HG03159 (cell line): Measurements from ENCODE around the gene XPC.

ENCODE experiments used
- ATAC-seq: cut with Tn5 transposase; IDR thresholded peaks from one replicate; pipeline ENCODE4 v1.9.1; 2021; ENCODE audit warnings: mild to moderate bottlenecking, moderate library complexity; ENCODE audit not compliant: unreplicated experiment

Gene XPC

GRCh38 chr3:14150078-14150477 lies 28.3 kb downstream of the XPC start:
- no peak for ATAC-seq

GRCh38 chr3:14148041-14148985 lies 30.1 kb downstream of the XPC start:
- no peak for ATAC-seq

- ATAC-seq = no peak
Measured at GRCh38 chr3:14147617-14148016, 30.8 kb downstream of the XPC start.

GRCh38 chr3:14147066-14147435 lies 31.4 kb downstream of the XPC start:
- ATAC-seq = no peak

DNA sequence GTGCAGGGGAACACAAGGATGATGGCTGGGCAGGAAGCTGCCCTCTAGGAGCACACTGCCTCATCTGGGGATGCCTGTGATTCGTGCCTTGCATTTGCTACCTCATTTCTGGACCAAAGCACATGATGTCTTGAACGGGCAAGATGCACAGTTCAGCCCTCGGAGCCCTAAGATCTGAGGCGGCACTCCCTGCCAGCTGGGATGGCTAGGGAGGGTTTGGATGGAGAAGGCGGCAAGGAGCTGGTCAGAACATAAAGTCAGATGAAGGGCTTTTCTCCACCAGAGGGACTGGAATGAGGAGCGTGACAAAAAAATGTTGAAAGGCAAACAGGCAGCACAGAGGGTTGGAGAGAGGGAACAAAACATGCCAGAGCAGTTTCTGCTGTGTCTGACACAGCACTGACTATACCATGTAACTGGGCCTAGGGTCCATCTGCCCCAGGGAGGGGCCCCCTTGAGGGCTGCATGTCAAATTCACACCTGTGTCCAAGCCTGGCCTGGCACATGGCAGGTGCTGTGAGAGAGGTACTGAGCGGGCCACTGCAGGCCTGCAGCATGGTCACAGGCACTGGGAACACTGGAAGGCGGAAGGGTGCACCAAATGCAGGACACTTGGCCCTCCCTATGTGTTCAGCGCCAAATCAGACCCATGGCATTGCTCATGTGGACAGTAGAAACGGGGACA lies 31.9 kb downstream of the XPC start:
- no peak for ATAC-seq

DNA sequence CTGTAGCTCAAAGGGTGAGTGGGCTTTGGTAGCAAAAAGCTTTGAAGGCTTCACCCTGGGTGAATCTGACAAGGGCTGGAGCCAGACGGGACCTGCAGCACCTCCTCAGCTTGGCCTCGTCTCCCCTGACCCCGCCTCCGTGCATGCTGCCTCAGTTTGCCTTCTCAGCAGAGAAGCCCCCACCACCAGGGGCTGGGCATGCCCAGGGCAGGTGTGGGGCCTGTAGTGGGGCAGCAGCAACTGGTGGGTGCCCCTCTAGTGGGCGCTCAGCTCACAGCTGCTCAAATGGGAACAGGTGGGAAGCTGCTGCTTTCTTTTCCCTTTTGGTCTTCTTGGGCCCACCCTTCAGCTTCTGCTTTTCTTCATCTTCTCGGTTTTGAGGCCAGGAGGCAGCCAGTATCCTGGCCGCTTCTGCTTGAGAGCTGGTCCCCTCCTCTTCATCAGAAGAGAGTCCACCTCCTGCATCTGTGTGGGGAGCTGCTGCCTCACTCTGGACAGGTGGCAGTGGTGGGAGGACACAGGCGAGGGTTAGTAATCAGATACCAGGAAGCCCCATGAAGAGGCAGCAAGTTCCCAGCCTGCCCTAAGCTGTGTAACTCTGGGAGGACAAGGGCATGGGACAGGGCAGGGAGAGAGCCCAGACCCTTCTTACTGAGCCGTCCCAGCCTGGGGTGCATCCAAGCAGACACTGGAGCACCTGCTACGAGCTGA lies 32.6 kb downstream of the XPC start:
- no peak for ATAC-seq

GRCh38 chr3:14145236-14145635 lies 33.2 kb downstream of the XPC start:
- no peak for ATAC-seq

DNA sequence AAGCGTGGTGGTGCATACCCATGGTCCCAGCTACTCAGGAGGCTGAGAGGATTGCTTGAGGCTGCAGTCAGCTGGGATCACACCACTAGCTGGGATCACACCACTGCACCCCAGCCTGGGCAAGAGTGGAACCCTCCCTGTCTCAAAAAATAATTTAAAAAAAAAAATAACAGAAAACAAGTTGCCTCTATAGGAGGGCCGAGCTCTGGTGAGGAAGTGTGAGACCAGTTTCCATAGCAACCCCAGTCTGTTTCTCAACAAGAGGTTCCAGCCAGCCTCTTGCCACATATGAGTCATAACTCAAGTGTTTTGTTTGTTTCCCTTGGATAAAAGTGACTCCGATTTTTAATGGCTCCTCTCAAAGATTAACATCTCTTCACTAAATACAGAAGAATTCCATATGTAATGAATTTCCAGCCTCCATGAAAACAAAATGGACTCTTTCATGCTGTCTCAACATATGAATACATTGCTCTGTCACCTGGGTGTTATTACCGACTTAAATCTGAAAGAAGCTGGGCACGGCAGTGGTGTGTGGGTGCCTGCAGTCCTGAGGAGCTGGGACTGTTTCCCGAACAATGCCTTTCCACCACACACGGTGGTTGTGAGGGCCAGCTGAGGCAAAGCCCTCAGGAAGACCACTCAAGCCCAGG lies 33.9 kb downstream of the XPC start:
- peak; percentile 93 for ATAC-seq

- ATAC-seq = no peak
Measured at GRCh38 chr3:14143271-14144225, 34.9 kb downstream of the XPC start.

- ATAC-seq = no peak
Measured at GRCh38 chr3:14142567-14143270, 35.7 kb downstream of the XPC start.

DNA sequence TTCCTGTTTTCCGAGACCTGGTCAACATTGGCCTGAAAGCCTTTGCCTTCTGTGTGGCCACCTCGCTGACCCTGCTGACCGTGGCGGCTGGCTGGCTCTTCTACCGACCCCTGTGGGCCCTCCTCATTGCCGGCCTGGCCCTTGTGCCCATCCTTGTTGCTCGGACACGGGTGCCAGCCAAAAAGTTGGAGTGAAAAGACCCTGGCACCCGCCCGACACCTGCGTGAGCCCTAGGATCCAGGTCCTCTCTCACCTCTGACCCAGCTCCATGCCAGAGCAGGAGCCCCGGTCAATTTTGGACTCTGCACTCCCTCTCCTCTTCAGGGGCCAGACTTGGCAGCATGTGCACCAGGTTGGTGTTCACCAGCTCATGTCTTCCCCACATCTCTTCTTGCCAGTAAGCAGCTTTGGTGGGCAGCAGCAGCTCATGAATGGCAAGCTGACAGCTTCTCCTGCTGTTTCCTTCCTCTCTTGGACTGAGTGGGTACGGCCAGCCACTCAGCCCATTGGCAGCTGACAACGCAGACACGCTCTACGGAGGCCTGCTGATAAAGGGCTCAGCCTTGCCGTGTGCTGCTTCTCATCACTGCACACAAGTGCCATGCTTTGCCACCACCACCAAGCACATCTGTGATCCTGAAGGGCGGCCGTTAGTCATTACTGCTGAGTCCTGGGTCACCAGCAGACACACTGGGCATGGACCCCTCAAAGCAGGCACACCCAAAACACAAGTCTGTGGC lies 36.6 kb downstream of the XPC start:
- no peak for ATAC-seq

GRCh38 chr3:14141144-14141543 lies 37.3 kb downstream of the XPC start:
- ATAC-seq = no peak

GRCh38 chr3:14140668-14141067 lies 37.7 kb downstream of the XPC start:
- ATAC-seq = no peak

GRCh38 chr3:14139771-14140170 lies 38.6 kb downstream of the XPC start:
- ATAC-seq = no peak

DNA sequence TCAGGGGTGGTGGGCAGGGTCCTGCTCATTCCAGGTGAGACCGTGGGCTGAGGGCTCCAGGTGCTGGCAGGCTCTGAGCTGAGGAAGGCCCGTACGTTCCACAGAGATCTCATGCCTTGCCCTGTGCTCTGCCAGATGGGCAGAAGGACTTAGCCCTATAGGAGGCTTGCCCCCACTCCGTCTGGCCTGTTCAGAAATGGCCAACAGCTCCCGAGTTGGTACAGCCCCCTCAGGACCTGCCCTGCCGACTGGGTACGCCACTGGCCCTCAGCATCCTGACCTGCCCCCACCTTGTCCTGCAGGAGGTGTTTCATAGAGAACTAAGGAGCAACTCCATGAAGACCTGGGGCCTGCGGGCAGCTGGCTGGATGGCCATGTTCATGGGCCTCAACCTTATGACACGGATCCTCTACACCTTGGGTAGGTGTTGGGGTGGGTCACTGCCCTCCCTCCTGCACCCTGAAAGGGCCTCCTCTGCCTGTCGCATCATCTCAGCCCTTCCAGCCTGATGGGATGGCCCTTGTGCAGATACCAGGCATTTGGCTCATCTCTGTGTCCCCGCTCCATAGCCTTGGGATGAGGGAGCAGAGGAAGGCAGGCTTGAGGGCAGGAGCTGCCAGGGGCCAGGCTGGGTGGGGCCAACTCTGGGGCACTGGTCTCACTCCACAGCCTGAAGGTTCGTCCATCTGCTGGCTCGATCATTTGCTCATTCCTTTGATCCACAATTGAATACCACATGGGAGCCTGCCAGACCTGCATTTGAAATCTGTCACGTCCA lies 39.3 kb downstream of the XPC start:
- ATAC-seq = no peak

GRCh38 chr3:14138109-14138877 lies 40.1 kb downstream of the XPC start:
- no peak for ATAC-seq

DNA sequence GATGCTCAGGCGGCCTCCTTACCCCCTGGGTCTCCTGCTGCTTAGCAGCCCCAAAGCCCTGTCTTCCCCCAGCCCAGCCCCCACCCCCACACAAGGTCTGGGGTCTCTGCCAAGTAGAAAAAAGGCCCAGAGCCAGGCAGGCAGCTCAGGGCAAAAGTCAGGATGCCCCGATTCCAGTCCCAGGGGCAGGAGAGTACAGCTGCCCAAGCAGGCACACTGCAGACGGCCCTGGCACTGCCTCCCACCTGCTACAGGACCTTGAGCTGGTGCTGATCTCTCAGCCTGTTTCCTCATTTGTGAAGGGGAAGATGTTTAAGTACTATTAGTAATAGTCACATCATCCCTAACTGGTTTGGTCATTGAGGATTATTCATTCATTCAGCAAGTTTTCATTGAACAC lies 41.0 kb downstream of the XPC start:
- ATAC-seq = no peak
